Measurements from ENCODE around the gene COL20A1. TPM values are rescaled to one million over a fixed set of nuclear protein-coding genes. Genes with fewer than 3 reads are reported as not detected.
"Not testable (repeated sequence)": the region's sequence is repeated elsewhere in the genome, so short reads cannot be mapped to it uniquely, and the experiment has no call there.

Gene COL20A1
- total and polyA plus RNA-seq, 2 donors (not counting 1 experiment from before 2014, with no cell fraction given), result not detected

DNA sequence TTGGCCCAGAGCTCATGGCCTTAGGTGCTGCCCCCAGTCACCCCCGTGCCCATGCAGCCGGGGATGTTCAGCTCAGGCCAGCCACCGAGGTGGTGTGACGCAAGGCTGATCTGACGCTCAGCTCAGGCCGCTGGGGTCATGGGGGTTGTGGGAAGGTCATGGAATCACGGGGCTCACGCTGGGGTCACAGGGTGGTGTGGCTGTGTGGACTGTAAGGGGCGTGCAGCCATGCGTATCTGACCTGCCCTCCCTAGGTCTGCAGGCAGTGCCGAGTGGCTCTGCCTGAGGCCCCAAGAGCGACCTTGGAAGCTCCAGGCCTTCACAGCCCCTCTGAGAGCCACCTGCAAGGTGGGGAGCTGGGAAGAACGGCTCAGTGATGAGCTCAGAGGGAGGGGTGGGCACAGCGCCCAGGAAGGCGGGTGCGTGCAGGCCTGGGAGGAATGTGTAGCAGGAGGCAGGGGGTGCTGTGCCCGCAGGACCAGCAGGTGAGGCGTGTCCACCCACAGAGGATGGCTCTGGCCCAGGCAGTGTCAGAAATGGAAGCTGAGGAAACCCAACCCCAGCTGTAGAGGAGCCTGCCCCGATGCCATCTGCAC lies 40.4 kb downstream of the COL20A1 start:
- H2AFZ ChIP-seq (ENCODE audit: low read length), result no peak overlapping the region
- DNase-seq (ENCODE audit: low read depth in 2 of 2), result no peak
- H3K36me3 ChIP-seq (ENCODE audit: control insufficient read depth, insufficient read depth, low read length), result no peaks in the 10 kb centered on the region
- no peaks in the 10 kb centered on the region for H3K4me1 ChIP-seq (ENCODE audit: control insufficient read depth, extremely low read depth, insufficient read depth, low read length)
- TF ChIP-seq, protein P1, sequence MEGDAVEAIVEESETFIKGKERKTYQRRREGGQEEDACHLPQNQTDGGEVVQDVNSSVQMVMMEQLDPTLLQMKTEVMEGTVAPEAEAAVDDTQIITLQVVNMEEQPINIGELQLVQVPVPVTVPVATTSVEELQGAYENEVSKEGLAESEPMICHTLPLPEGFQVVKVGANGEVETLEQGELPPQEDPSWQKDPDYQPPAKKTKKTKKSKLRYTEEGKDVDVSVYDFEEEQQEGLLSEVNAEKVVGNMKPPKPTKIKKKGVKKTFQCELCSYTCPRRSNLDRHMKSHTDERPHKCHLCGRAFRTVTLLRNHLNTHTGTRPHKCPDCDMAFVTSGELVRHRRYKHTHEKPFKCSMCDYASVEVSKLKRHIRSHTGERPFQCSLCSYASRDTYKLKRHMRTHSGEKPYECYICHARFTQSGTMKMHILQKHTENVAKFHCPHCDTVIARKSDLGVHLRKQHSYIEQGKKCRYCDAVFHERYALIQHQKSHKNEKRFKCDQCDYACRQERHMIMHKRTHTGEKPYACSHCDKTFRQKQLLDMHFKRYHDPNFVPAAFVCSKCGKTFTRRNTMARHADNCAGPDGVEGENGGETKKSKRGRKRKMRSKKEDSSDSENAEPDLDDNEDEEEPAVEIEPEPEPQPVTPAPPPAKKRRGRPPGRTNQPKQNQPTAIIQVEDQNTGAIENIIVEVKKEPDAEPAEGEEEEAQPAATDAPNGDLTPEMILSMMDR (conservative IDR thresholded peaks at IDR 0.05 in 1 of 2, IDR thresholded peaks at IDR 0.05 in 1 of 2; ENCODE audit: low read depth in 1 of 2, low read length in 2 of 2), result no peak
- TF ChIP-seq EZH2 (IDR thresholded peaks at IDR 0.05; ENCODE audit: low read length, missing control alignments), result no peak
- H4K20me1 ChIP-seq (ENCODE audit: control insufficient read depth, extremely low read depth, insufficient read depth, low read length), result no peaks in the 10 kb centered on the region
- H3K4me2 ChIP-seq (ENCODE audit: extremely low read depth, insufficient read depth, low read length), result no peak overlapping the region
- H3K9ac ChIP-seq (ENCODE audit: insufficient read depth, low read length), result no peak overlapping the region
- no peak overlapping the region for H3K27ac ChIP-seq (ENCODE audit: insufficient read depth, low read length)
- H3K79me2 ChIP-seq (ENCODE audit: control insufficient read depth, insufficient read depth, low read length), result no peaks in the 10 kb centered on the region
- H3K27me3 ChIP-seq (ENCODE audit: control insufficient read depth, insufficient read depth, low read length), result no peaks in the 10 kb centered on the region
- H3K9me3 ChIP-seq (ENCODE audit: control insufficient read depth, insufficient read depth, low read depth, low read length), result no peaks in the 10 kb centered on the region
- H3K4me3 ChIP-seq (replicated peaks in 1 of 4; ENCODE audit: control extremely low read depth in 1 of 4, insufficient read depth in 1 of 4, low read depth in 3 of 4, low read length in 4 of 4), result no peak overlapping the region

DNA sequence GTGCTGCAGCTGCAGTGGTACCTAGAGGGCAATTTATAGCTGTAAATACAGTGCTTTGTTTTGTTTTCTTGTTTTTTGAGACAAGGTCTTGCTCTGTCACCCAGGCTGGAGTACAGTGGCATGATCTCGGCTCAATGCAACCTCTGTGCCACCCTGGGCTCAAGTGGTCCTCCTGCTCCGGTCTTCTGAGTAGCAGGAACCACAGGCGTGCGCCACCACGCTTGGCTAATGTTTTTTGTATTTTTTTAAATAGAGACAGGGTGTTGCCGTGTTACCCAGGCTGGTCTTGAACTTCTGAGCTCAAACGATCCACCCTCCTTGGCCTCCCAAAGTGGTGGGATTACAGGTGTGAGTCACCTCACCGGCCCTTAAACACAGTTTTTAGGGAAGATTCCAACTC lies 41.4 kb downstream of the COL20A1 start:
- Histone ChIP-seq H3K9ac (ENCODE audit: insufficient read depth, low read length) (no peak overlapping the region), H3K79me2 (ENCODE audit: control insufficient read depth, insufficient read depth, low read length) (no peaks in the 10 kb centered on the region), H3K4me1 (ENCODE audit: control insufficient read depth, extremely low read depth, insufficient read depth, low read length) (no peaks in the 10 kb centered on the region), H3K27ac (ENCODE audit: insufficient read depth, low read length) (no peak overlapping the region), H2AFZ (ENCODE audit: low read length) (no peak overlapping the region), H4K20me1 (ENCODE audit: control insufficient read depth, extremely low read depth, insufficient read depth, low read length) (no peaks in the 10 kb centered on the region), H3K9me3 (ENCODE audit: control insufficient read depth, insufficient read depth, low read depth, low read length) (no peaks in the 10 kb centered on the region), H3K4me3 (replicated peaks in 1 of 4; ENCODE audit: control extremely low read depth in 1 of 4, insufficient read depth in 1 of 4, low read depth in 3 of 4, low read length in 4 of 4) (no peak overlapping the region), H3K36me3 (ENCODE audit: control insufficient read depth, insufficient read depth, low read length) (no peaks in the 10 kb centered on the region), H3K4me2 (ENCODE audit: extremely low read depth, insufficient read depth, low read length) (no peak overlapping the region), H3K27me3 (ENCODE audit: control insufficient read depth, insufficient read depth, low read length) (no peaks in the 10 kb centered on the region)
- TF ChIP-seq, protein P1 (conservative IDR thresholded peaks at IDR 0.05 in 1 of 2, IDR thresholded peaks at IDR 0.05 in 1 of 2; ENCODE audit: low read depth in 1 of 2, low read length in 2 of 2), result no peak
- no peak for TF ChIP-seq EZH2 (IDR thresholded peaks at IDR 0.05; ENCODE audit: low read length, missing control alignments)
- no peak for DNase-seq (ENCODE audit: low read depth in 2 of 2)

DNA sequence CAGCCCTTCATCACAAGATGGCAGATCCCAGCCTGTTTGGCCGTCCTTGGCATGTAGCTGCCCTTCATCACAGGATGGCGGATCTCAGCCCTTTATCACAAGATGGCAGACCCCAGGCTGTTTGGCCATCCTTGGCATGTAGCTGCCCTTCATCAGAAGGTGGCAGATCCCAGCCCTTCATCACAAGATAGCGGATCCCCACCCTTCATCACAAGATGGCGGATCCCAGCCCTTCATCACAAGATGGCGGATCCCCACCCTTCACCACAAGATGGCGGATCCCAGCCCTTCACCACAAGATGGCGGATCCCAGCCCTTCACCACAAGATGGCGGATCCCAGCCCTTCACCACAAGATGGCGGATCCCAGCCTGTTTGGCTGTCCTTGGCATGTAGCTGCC lies 42.1 kb downstream of the COL20A1 start:
- H4K20me1 ChIP-seq (ENCODE audit: control insufficient read depth, extremely low read depth, insufficient read depth, low read length); H3K79me2 ChIP-seq (ENCODE audit: control insufficient read depth, insufficient read depth, low read length); H3K4me2 ChIP-seq (ENCODE audit: extremely low read depth, insufficient read depth, low read length); H2AFZ ChIP-seq (ENCODE audit: low read length); H3K36me3 ChIP-seq (ENCODE audit: control insufficient read depth, insufficient read depth, low read length); H3K4me3 ChIP-seq (replicated peaks in 1 of 4; ENCODE audit: control extremely low read depth in 1 of 4, insufficient read depth in 1 of 4, low read depth in 3 of 4, low read length in 4 of 4); H3K9ac ChIP-seq (ENCODE audit: insufficient read depth, low read length); H3K9me3 ChIP-seq (ENCODE audit: control insufficient read depth, insufficient read depth, low read depth, low read length); H3K27ac ChIP-seq (ENCODE audit: insufficient read depth, low read length); DNase-seq (ENCODE audit: low read depth in 2 of 2); H3K4me1 ChIP-seq (ENCODE audit: control insufficient read depth, extremely low read depth, insufficient read depth, low read length); H3K27me3 ChIP-seq (ENCODE audit: control insufficient read depth, insufficient read depth, low read length): not testable (repeated sequence)

Measured in fibroblast of lung (primary cell).